IMR-90 (cell line): Measurements from ENCODE around the gene INPP5E. TPM values are rescaled to one million over a fixed set of nuclear protein-coding genes. Genes with fewer than 3 reads are reported as not detected.

Source experiments
- ATAC-seq: fragments of 200-7000 bp; cut with Tn5 transposase; 2 replicates; pipeline ENCODE4 v1.9.1; 2020; ENCODE audit warnings: low read depth, mild to moderate bottlenecking, moderate library complexity
- BruUV-seq: library from RNA; stranded (reverse); fragments of 400-500 nt; replicated peaks from 2 replicates; lab custom pipeline; 2021; lab: Mats Ljungman, UMichigan
- CTCF ChIA-PET: fragments of 300-600 bp; formaldehyde crosslinking; extraction: SDS; loops from one replicate; lab custom pipeline; 2021; ENCODE audit warnings: antibody characterized with exemption; lab: Yijun Ruan, JAX
- POLR2A ChIA-PET: fragments of 300-600 bp; sonication (Branson Sonifier 250); formaldehyde crosslinking; loops from one replicate; lab custom pipeline; 2022; ENCODE audit warnings: antibody characterized with exemption; ENCODE audit not compliant: unreplicated experiment; lab: Charles Lee
- DNase-seq: peaks from one replicate; pipeline ENCODE4 v3.0.0; 2013
- H2AFZ ChIP-seq: replicated peaks from 2 replicates; pipeline ENCODE3; 2013; ENCODE audit warnings: low read length, mild to moderate bottlenecking; ENCODE audit not compliant: poor library complexity
- H2AK5ac ChIP-seq: 2 replicates; pipeline ENCODE4 v1.6.1; 2013; ENCODE audit warnings: low read depth, low read length, inconsistent platforms
- H2AK9ac ChIP-seq: replicated peaks from 2 replicates; pipeline ENCODE3; 2013; ENCODE audit warnings: mild to moderate bottlenecking, low read depth, low read length, moderate library complexity; ENCODE audit not compliant: poor library complexity
- H2BK120ac ChIP-seq: 2 replicates; pipeline ENCODE4 v1.6.1; 2013; ENCODE audit warnings: low read depth, low read length, inconsistent platforms
- H2BK15ac ChIP-seq: 3 replicates; pipeline ENCODE4 v1.6.1; 2013; ENCODE audit warnings: low read depth, low read length, inconsistent platforms
- H2BK20ac ChIP-seq: 2 replicates; pipeline ENCODE4 v1.6.1; 2013; ENCODE audit warnings: low read depth, mild to moderate bottlenecking, inconsistent platforms, low read length, moderate library complexity
- H2BK5ac ChIP-seq: 2 replicates; pipeline ENCODE4 v1.6.1; 2013; ENCODE audit warnings: mild to moderate bottlenecking, low read depth, low read length, inconsistent platforms; ENCODE audit not compliant: poor library complexity, severe bottlenecking
- H3K14ac ChIP-seq: replicated peaks from 2 replicates; pipeline ENCODE4 v1.6.1; 2013; ENCODE audit warnings: low read depth, low read length, inconsistent platforms
- H3K18ac ChIP-seq: 2 replicates; pipeline ENCODE4 v1.6.1; 2013; ENCODE audit warnings: low read depth, low read length, control low read depth
- H3K23ac ChIP-seq: 2 replicates; pipeline ENCODE4 v1.6.1; 2013; ENCODE audit warnings: low read depth, low read length, inconsistent platforms
- H3K27ac ChIP-seq: 2 replicates; pipeline ENCODE4 v1.5.1; 2013; ENCODE audit warnings: mild to moderate bottlenecking, control low read depth, low read length; ENCODE audit not compliant: insufficient read depth
- H3K27me3 ChIP-seq: 2 replicates; pipeline ENCODE4 v1.6.1; 2013; ENCODE audit warnings: low read length; ENCODE audit not compliant: control insufficient read depth, insufficient read depth
- H3K36me3 ChIP-seq: 2 replicates; pipeline ENCODE4 v1.6.1; 2013; ENCODE audit warnings: low read length, mixed read lengths; ENCODE audit not compliant: control insufficient read depth, insufficient read depth
- H3K4ac ChIP-seq: 2 replicates; pipeline ENCODE4 v1.6.1; 2013; ENCODE audit warnings: low read depth, low read length, inconsistent platforms
- H3K4me1 ChIP-seq: 2 replicates; pipeline ENCODE4 v1.6.1; 2013; ENCODE audit warnings: low read length, mixed read lengths; ENCODE audit not compliant: control insufficient read depth, insufficient read depth
- H3K4me2 ChIP-seq: 2 replicates; pipeline ENCODE4 v1.6.1; 2013; ENCODE audit warnings: low read depth, mild to moderate bottlenecking, control low read depth, low read length, moderate library complexity
- H3K4me3 ChIP-seq: 2 replicates; pipeline ENCODE4 v1.5.1; 2013; ENCODE audit warnings: low read depth, mild to moderate bottlenecking, control low read depth, low read length, moderate library complexity; ENCODE audit not compliant: insufficient read depth
- H3K56ac ChIP-seq: 2 replicates; pipeline ENCODE4 v1.6.1; 2013; ENCODE audit warnings: low read length, inconsistent platforms; ENCODE audit not compliant: insufficient read depth; ENCODE audit errors: extremely low read depth
- H3K79me1 ChIP-seq, 2 experiments: 2 replicates each; pipeline ENCODE4 v1.6.1; 2013; ENCODE audit warnings: low read length in 2 of 2, inconsistent platforms in 1 of 2, low read depth in 1 of 2
- H3K9ac ChIP-seq: 2 replicates; pipeline ENCODE4 v1.6.1; 2013; ENCODE audit warnings: low read depth, low read length, control low read depth
- H3K9me1 ChIP-seq: 2 replicates; pipeline ENCODE4 v1.6.1; 2013; ENCODE audit warnings: low read length, inconsistent platforms; ENCODE audit not compliant: insufficient read depth
- H3K9me3 ChIP-seq: 2 replicates; pipeline ENCODE4 v1.6.1; 2013; ENCODE audit warnings: low read length; ENCODE audit not compliant: control insufficient read depth, insufficient read depth
- H4K20me1 ChIP-seq: 2 replicates; pipeline ENCODE4 v1.6.1; 2013; ENCODE audit warnings: low read length, inconsistent platforms; ENCODE audit not compliant: insufficient read depth
- H4K5ac ChIP-seq: 2 replicates; pipeline ENCODE4 v1.6.1; 2013; ENCODE audit warnings: mild to moderate bottlenecking, low read depth, low read length, control low read depth
- H4K8ac ChIP-seq, 2 experiments: 2 replicates each; pipeline ENCODE4 v1.6.1; 2013; ENCODE audit warnings: low read depth in 2 of 2, low read length in 2 of 2, control low read depth in 1 of 2, inconsistent platforms in 1 of 2
- H4K91ac ChIP-seq: 2 replicates; pipeline ENCODE4 v1.6.1; 2013; ENCODE audit warnings: low read depth, low read length, inconsistent platforms; ENCODE audit not compliant: insufficient read depth
- CEBPB ChIP-seq: IDR thresholded peaks from 2 replicates; pipeline ENCODE4 v1.6.1; 2012; ENCODE audit warnings: low read depth, low read length, improper control_type of control experiment
- CHD1 ChIP-seq: IDR thresholded peaks from 2 replicates; pipeline ENCODE4 v1.6.1; 2012; ENCODE audit warnings: low read depth, low read length, improper control_type of control experiment
- FOS ChIP-seq: fragments of 150-350 bp; IDR thresholded peaks from 2 replicates; pipeline ENCODE4 v1.6.1; 2016; ENCODE audit warnings: low read depth, low read length
- MAZ ChIP-seq: IDR thresholded peaks from 2 replicates; pipeline ENCODE4 v1.6.1; 2012; ENCODE audit warnings: low read depth, mild to moderate bottlenecking, low read length, improper control_type of control experiment, moderate library complexity, borderline replicate concordance
- MXI1 ChIP-seq: IDR thresholded peaks from 2 replicates; pipeline ENCODE4 v1.6.1; 2012; ENCODE audit warnings: low read depth, mild to moderate bottlenecking, low read length, moderate library complexity, borderline replicate concordance
- RAD21 ChIP-seq: IDR thresholded peaks from 2 replicates; pipeline ENCODE4 v1.6.1; 2012; ENCODE audit warnings: low read length, improper control_type of control experiment
- SMC3 ChIP-seq: fragments of 150-350 bp; IDR thresholded peaks from 2 replicates; pipeline ENCODE4 v1.6.1; 2016; ENCODE audit warnings: low read depth, mild to moderate bottlenecking, antibody characterized with exemption, low read length, moderate library complexity
- USF2 ChIP-seq: fragments of 150-350 bp; IDR thresholded peaks from 2 replicates; pipeline ENCODE4 v1.6.1; 2017; ENCODE audit warnings: mild to moderate bottlenecking, antibody characterized with exemption, low read length, low read depth
- WGBS, 2 experiments: methylation state at CpG; one replicate each; pipeline versions ENCODE4 v1.1.5 to v1.1.7; 2013; ENCODE audit warnings: missing lambda C conversion rate in 2 of 2; ENCODE audit not compliant: insufficient read length in 1 of 2; ENCODE audit errors: extremely low coverage in 2 of 2; 5-methylcytosine and 5-hydroxymethylcytosine counted together
- dilution Hi-C: fragments of 300-500 bp; cut with HindIII; formaldehyde crosslinking; loops from one replicate; pipeline ENCODE4 v1.14.3; 2018; ENCODE audit warnings: low sequenced_read_pairs; ENCODE audit not compliant: unreplicated experiment
- in situ Hi-C: fragments of 300-500 bp; cut with MboI; formaldehyde crosslinking; loops from 3 replicates; pipeline ENCODE4 v1.14.3; 2019; ENCODE audit warnings: low sequenced_read_pairs, inconsistent platforms, mixed read lengths
- intact Hi-C: fragments of 100-400 bp; cut with micrococcal nuclease; formaldehyde crosslinking; loops from 2 replicates; pipeline ENCODE4 v1.10.0; 2022
- polyA plus RNA-seq, 3 experiments: library from polyadenylated mRNA; depleted of rRNA; stranded (reverse); fragments of >200 nt; gene quantifications; 2 replicates each; pipeline ENCODE4 v1.2.3, GENCODE V29; 2012; ENCODE audit warnings: low replicate concordance in 1 of 3
- total RNA-seq: library from RNA; depleted of rRNA; stranded (reverse); fragments of >200 nt; gene quantifications from 2 replicates; pipeline ENCODE4 v1.2.3, GENCODE V29; 2012
- TF ChIP-seq, protein P1 (sequence below): conservative IDR thresholded peaks from 2 replicates; pipeline ENCODE4 v1.5.1; 2012; ENCODE audit warnings: mild to moderate bottlenecking, low read depth, low read length, improper control_type of control experiment
- TF ChIP-seq, protein P2 (sequence below): fragments of 150-350 bp; IDR thresholded peaks from 2 replicates; pipeline ENCODE4 v1.6.1; 2016; ENCODE audit warnings: low read depth, mild to moderate bottlenecking, low read length, moderate library complexity, borderline replicate concordance

Gene INPP5E
- total and polyA plus RNA-seq, 2 of the 4 experiments (the other 2 are of a cell fraction) = 1.6 to 9.4 TPM

GRCh38 chr9:136411378-136411777 lies 28.3 kb downstream of the INPP5E start:
- BruUV-seq = TSS peak; percentile 55
- no peak overlapping the region for H4K91ac ChIP-seq
- H3K36me3 ChIP-seq = peaks cover 46% of the 10 kb centered on the region
- H3K4me1 ChIP-seq = peaks cover 12% of the 10 kb centered on the region
- peaks cover 36% of the 10 kb centered on the region for H4K20me1 ChIP-seq
- no peak overlapping the region for H3K14ac ChIP-seq
- H3K79me1 ChIP-seq = peaks cover 19 to 71% of the 10 kb centered on the region in 2 experiments
- H3K18ac ChIP-seq = no peak overlapping the region
- peak overlapping the region; percentile 81 for H3K9ac ChIP-seq
- H4K5ac ChIP-seq = no peak overlapping the region
- H3K9me3 ChIP-seq = no peaks in the 10 kb centered on the region
- peak overlapping the region; percentile 85 for H3K27ac ChIP-seq
- TF ChIP-seq, protein P1, sequence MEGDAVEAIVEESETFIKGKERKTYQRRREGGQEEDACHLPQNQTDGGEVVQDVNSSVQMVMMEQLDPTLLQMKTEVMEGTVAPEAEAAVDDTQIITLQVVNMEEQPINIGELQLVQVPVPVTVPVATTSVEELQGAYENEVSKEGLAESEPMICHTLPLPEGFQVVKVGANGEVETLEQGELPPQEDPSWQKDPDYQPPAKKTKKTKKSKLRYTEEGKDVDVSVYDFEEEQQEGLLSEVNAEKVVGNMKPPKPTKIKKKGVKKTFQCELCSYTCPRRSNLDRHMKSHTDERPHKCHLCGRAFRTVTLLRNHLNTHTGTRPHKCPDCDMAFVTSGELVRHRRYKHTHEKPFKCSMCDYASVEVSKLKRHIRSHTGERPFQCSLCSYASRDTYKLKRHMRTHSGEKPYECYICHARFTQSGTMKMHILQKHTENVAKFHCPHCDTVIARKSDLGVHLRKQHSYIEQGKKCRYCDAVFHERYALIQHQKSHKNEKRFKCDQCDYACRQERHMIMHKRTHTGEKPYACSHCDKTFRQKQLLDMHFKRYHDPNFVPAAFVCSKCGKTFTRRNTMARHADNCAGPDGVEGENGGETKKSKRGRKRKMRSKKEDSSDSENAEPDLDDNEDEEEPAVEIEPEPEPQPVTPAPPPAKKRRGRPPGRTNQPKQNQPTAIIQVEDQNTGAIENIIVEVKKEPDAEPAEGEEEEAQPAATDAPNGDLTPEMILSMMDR = no peak
- no peak for TF ChIP-seq USF2
- TF ChIP-seq, protein P2, sequence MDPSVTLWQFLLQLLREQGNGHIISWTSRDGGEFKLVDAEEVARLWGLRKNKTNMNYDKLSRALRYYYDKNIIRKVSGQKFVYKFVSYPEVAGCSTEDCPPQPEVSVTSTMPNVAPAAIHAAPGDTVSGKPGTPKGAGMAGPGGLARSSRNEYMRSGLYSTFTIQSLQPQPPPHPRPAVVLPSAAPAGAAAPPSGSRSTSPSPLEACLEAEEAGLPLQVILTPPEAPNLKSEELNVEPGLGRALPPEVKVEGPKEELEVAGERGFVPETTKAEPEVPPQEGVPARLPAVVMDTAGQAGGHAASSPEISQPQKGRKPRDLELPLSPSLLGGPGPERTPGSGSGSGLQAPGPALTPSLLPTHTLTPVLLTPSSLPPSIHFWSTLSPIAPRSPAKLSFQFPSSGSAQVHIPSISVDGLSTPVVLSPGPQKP = no peak
- TF ChIP-seq RAD21 = no peak
- TF ChIP-seq MAZ = no peak
- no peak for TF ChIP-seq CHD1
- TF ChIP-seq MXI1 = no peak
- TF ChIP-seq FOS = no peak
- no peak for TF ChIP-seq CEBPB
- TF ChIP-seq SMC3 = no peak
- dilution Hi-C loops = no loop called here
- H2BK120ac ChIP-seq = no peak overlapping the region
- no peak for ATAC-seq
- H2AK5ac ChIP-seq = peak overlapping the region; percentile 70; the same call in 1 of the 2 replicates
- no peaks in the 10 kb centered on the region for H3K27me3 ChIP-seq
- in situ Hi-C loops = no loop called here
- H3K4ac ChIP-seq = no peak overlapping the region
- POLR2A ChIA-PET = no interaction called here
- peak overlapping the region; percentile 88 for H3K4me3 ChIP-seq
- peak overlapping the region; percentile 34; the same call in 1 of the 2 replicates for H3K56ac ChIP-seq
- intact Hi-C loops = no loop called here
- no peak overlapping the region for H2BK15ac ChIP-seq
- peak overlapping the region; percentile 98 for H2AK9ac ChIP-seq
- H3K9me1 ChIP-seq = peaks cover 13% of the 10 kb centered on the region; the same call in 1 of the 2 replicates
- H3K4me2 ChIP-seq = peak overlapping the region; percentile 100
- DNase-seq = no peak
- H4K8ac ChIP-seq = no peak overlapping the region; a peak in 1 of 4 replicates
- 61% methylated on average over 3 of the region's 4 CpGs; no CpG with 5 or more reads in 1 of the 2 experiments for WGBS, 2 experiments
- CTCF ChIA-PET = no interaction called here
- H2BK5ac ChIP-seq = no peak overlapping the region
- H2BK20ac ChIP-seq = no peak overlapping the region
- H2AFZ ChIP-seq = peak overlapping the region; percentile 8
- H3K23ac ChIP-seq = peak overlapping the region; percentile 72; the same call in 1 of the 2 replicates
